IMR-90 (cell line): ENCODE measurements around the gene HBM.

Source experiments
- BHLHE40 ChIP-seq: fragments of 150-350 bp; IDR thresholded peaks from 2 replicates; pipeline ENCODE4 v1.6.1; 2016; ENCODE audit warnings: mild to moderate bottlenecking, low read depth, low read length
- CTCF ChIP-seq: conservative IDR thresholded peaks from 2 replicates; pipeline ENCODE4 v1.5.1; 2012; ENCODE audit warnings: mild to moderate bottlenecking, low read depth, low read length, improper control_type of control experiment
- MAZ ChIP-seq: IDR thresholded peaks from 2 replicates; pipeline ENCODE4 v1.6.1; 2012; ENCODE audit warnings: low read depth, mild to moderate bottlenecking, low read length, improper control_type of control experiment, moderate library complexity, borderline replicate concordance
- NFE2L2 ChIP-seq: fragments of 150-350 bp; IDR thresholded peaks from 2 replicates; pipeline ENCODE4 v1.6.1; 2016; ENCODE audit warnings: low read depth, mild to moderate bottlenecking, low read length
- POLR2A ChIP-seq: IDR thresholded peaks from 2 replicates; pipeline ENCODE4 v1.6.1; 2012; ENCODE audit warnings: mild to moderate bottlenecking, low read depth, low read length
- RAD21 ChIP-seq: IDR thresholded peaks from 2 replicates; pipeline ENCODE4 v1.6.1; 2012; ENCODE audit warnings: low read length, improper control_type of control experiment
- RFX5 ChIP-seq: IDR thresholded peaks from 2 replicates; pipeline ENCODE4 v1.8.0; 2012; ENCODE audit warnings: low read depth, mild to moderate bottlenecking, low read length, moderate library complexity
- USF2 ChIP-seq: fragments of 150-350 bp; IDR thresholded peaks from 2 replicates; pipeline ENCODE4 v1.6.1; 2017; ENCODE audit warnings: mild to moderate bottlenecking, antibody characterized with exemption, low read length, low read depth

GRCh38 chr16:179211-180092 is 13.7 kb downstream of the HBM start:
- TF ChIP-seq CTCF (no peak), RFX5 (no peak), POLR2A (no peak), NFE2L2 (no peak), USF2 (no peak), RAD21 (no peak), MAZ (no peak), BHLHE40 (no peak)
